ENCODE data around the gene NRG3.

NRG3 gene

DNA sequence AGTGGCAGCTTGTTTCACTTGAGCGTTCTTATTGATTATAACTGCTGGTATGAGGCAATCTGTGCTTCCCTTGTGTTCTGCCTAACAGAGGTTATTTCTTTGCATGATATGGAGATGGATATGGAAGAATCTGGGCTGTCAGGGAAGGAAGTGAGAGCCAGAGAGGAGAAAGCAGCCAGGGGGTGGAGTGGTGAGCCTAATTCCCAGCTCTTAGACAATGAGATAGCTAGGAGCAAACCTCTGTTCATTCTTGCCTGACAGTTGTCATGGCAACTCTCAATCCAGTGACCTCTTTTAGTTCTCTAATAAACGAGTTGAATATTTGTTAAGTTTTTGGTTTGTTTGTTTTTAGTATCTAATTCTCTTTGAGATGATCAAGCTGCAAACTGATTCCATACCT lies 214.3 kb downstream of the NRG3 start:
- DNase-seq (ENCODE audit: low read depth in 2 of 2) = no peak

DNA sequence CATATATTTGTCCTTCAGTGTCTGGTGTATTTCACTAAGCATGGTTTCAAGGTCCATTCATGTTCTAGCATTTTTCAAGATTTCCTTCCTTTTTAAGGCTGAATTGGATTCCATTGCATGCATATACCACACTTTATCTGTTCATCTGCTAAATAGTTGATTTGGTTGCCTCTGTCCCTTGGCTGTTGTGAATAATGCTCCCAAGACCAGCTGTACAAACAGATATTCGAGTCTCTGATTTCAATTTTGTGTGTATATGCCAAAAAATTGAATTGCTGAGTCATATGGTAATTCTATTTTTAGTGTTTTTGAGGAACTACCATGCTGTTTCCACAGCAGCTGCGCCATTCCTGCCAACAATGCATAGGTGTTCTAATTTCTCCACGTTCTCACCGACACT lies 216.4 kb downstream of the NRG3 start:
- DNase-seq (ENCODE audit: low read depth in 2 of 2) = no peak

DNA sequence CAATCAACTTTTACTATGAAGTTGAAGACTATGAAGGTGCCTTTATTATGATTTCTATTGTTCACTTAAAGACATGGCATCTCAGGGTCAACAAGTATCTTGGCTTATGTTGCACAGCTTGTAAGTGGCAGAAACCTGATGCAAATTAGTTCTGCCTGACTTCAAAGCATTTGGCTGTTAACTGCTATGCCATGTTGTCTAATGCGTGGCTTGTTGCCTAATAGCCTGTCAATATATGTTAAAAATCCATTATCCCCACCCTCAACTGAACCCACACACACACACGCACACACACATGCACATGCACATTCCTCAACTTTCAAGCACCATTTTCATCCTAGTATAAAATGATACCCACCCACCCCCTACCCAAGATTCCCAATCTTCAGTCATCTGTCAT lies 217.1 kb downstream of the NRG3 start:
- no peak for DNase-seq (ENCODE audit: low read depth in 2 of 2)

DNA sequence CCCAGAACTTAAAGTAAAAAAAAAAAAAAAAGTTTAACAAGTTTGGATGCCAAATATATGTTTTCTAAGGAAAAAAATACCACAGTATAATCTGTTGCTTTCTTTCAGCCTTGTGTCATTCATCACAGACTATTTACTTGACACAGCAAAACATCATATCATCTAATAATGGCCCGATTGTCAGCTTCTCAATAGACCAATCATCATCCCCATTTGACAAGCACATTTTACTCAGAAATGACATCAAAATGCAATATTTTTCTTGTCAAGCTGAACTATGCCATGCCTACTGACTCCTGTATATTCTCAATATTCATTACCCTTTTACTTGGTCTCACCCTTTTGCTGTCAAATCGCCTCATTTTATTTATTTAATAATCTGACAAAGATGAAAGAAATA lies 249.7 kb downstream of the NRG3 start:
- DNase-seq (ENCODE audit: low read depth in 2 of 2) = no peak

DNA sequence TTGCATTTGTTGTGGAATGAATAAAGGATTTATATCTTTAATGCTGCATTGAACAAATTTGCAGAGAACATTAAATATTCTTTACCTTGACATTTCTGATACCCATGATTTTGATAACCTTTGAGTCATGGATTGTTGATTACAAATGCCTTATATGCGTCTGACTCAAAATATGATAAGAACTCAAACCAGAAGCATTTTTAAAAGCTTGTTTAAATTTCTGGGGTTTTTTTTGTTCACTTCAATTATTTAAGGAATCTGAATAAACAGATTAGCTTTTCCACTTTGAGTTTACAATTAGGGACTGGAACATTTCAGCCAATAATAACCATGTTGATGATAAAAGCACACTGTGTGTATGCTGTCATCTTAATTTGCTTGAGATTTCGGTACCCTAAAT lies 253.5 kb downstream of the NRG3 start:
- no peak for DNase-seq (ENCODE audit: low read depth in 2 of 2)

DNA sequence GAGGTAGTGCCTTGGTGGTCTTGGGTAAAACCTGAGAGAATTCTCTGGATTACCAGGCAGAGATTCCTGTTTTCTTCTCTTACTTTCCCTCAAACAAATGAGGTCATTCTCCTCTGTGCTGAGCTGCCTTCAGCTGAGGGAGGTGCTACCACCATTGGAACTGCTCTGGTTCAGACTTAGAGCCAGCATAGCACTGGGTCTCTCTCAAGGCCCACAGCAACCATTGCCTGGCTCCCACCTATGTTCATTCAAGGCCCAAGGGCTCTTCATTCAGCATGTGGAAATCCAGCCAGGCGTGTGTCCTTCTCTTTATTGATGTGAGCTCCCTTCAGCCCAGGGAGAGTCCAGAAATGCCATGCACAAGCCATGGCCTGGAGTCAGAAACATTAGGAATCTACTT lies 261.1 kb downstream of the NRG3 start:
- DNase-seq (ENCODE audit: low read depth in 2 of 2) = no peak

DNA sequence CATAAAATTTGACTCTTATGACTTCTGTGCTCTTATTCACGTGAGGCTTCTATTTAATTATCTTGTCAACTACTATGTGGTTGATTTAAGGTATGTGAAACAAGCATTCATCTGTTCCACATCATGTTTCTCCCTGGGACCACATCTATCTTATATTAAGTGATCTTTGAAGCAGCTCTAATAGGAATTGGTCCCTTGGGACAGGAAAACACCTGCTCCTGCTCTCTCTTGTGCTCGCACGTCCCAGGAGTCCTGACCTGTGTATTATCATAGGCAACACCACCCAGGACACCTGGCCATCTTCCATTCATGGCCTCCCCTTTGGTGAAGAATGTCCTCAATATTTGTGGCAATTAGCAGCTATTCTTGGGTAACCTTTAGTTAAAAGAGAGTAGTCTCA lies 269.2 kb downstream of the NRG3 start:
- DNase-seq (ENCODE audit: low read depth in 2 of 2) = no peak

DNA sequence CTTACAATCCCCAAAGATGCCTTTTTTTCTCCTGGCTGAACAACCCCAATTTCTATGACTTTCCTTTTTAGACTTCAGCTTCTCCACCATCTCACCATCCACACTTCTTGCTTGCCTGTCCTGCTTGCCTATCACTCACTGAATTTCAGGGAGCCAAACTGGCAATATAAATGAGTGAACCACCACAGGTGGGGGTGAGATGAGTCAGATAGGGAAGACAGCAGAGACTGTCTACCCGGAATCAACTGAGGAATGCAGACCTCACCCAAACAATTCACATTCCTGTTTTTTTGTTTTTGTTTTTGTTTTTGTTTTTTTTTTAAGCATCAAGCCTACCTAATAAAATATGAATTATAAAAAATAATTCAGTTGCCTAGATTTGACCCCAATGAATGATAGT lies 273.8 kb downstream of the NRG3 start:
- DNase-seq (ENCODE audit: low read depth in 2 of 2) = no peak

DNA sequence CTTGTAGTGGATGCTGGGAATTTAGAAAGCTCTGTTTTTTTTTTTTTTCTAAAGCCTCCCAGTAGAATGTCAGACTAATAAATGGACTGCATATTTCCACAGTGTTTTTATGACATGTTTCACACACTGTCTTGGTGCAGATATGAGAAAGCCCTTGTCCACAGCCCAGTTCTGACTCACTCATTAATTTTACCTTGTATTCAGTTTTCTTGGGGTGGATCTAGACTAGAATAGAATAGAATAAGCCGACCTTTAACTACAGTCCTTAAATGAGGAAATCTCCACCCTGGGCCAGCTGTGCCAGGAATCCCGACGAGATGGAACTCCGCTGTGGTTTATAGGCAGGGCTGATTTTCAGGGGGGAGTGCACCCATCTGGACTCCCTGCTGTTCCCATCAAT lies 274.7 kb downstream of the NRG3 start:
- DNase-seq (ENCODE audit: low read depth in 2 of 2) = no peak

DNA sequence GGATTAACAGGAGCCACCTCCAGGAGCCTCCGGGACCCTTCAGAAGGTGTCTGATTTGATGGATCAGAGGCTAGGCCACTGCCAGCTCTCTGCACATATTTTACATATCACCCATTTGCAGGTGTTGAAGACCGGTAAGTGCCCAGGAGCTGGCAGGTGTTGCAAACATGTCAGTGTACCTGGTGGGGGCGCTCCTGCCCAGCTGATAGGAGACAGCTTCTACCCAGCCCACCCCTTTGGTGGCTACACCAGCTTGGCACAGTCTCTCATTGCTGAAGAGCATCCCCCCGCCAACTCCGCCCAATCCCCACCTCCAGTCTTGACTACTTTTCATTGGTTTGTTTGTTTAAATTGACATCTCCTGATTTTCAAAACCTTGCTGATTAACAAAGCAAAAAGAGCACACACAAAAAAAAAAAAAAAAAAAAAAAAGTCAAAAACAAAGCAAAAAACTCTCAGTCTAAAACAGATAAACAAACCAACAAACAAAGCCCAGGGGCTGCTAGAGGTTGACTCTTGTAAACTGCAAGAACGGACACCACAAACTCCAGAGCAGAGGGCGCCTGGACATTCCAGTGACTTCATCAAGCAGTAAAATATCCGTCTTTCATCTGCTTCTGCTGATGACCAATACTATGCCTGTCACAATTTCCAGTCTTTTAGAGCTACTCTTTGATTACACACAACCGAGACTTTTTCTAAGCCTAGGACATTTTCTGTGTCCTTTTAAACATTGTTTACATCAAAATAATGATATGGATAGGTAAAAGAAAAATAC lies 275.3 kb downstream of the NRG3 start:
- no peak for DNase-seq (ENCODE audit: low read depth in 2 of 2)

DNA sequence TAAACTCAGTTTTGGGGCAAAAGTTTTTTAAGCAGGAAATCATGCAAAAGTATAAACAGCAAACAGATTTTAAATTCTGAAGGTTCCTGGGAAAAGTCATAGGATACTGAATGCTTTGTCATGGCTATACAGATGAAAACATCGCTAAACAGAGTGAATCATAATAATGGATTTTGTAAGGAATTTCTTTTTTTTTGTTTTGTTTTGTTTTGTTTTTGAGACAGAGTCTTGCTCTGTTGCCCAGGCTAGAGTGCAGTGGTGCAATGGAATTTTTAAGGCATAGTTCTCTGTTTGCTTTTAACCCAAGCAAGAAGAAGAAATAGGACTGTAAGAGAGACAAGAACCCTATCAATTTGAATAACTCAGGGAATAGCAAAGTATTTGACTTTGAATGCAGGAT lies 285.3 kb downstream of the NRG3 start:
- no peak for DNase-seq (ENCODE audit: low read depth in 2 of 2)

DNA sequence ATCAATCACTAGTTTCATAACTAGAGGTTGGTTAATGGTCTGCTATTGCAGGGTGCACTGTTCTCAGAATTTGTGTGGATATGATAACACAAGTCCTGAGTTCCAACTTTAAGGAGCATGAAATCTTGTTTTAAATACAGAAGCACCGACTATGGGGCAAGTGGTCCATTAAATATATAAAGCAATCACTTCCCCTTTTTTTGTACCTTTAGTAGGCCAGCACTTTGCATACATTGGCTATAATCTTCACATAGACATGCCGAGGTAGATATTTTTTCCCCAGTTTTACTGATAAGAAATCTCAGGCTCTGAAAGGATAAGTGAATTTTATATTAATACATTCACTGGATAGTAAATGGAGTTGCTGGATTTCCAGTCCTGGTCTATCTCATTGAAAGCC lies 286.3 kb downstream of the NRG3 start:
- no peak for DNase-seq (ENCODE audit: low read depth in 2 of 2)

DNA sequence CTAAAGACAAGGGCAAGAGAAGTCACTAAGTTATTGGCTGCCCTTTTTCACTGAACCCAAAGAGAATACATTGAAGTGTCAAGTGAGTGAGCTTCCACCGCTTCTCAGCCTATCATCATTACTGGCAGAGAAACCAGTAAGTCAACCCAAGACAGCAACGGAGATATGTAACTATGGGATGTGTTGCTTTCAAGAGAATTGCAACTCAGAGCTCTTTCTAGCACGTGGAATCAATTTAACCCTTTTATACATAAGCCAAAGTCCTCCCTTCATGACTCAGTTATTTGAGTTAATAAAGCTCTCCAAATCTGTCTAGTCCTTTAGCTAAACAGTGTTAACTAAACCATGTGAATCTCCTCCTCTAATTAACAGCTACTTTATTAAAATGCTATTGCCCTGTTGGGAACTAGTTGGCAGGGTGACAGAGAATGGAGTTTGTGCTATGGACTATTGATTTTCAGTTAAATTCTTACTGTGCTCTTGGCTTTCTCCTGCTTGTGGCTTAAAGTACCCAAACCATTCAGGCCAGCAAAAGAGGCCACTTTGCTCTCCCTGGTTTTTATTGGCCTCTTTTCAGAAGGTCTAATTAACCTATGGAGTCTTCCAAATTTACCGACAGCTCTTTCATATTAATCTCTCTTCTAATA lies 287.7 kb downstream of the NRG3 start:
- no peak for DNase-seq (ENCODE audit: low read depth in 2 of 2)

DNA sequence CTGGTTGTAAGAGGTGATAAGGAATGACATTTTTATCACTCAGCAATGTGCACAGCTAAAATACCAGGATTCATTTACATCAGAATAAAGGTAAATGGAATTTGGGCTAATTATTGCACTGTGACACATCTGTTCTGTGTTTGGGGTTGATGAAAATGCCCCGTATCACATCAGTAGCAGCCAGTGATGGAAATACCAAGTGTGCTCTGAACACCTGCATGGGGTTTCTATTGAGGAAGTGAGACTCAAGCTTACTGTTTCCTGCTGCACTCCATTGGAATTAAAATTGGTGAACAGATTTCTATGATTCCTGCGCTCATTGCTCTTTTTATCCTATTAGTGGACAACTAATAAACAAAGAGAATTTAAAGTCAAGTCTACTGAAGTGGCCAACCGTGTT lies 296.9 kb downstream of the NRG3 start:
- no peak for DNase-seq (ENCODE audit: low read depth in 2 of 2)

DNA sequence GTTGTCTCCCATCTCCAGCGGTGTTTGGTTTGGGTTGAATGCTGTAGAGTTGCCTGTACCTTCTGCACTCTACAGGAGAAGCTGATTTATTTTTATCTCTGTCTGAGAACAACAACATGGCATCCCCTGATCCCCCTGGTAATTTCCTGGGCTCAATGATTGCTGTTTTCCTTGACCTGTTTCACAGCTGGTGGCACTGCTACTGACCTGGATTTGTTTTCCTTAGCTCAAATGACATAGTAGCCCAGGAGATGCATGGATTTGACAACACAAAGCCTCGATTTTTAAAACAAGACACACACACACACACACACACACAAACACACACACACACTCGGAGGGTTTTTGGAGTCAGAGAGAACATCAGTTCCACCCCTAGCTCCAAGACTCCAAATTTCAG lies 301.6 kb downstream of the NRG3 start:
- DNase-seq (ENCODE audit: low read depth in 2 of 2) = no peak

DNA sequence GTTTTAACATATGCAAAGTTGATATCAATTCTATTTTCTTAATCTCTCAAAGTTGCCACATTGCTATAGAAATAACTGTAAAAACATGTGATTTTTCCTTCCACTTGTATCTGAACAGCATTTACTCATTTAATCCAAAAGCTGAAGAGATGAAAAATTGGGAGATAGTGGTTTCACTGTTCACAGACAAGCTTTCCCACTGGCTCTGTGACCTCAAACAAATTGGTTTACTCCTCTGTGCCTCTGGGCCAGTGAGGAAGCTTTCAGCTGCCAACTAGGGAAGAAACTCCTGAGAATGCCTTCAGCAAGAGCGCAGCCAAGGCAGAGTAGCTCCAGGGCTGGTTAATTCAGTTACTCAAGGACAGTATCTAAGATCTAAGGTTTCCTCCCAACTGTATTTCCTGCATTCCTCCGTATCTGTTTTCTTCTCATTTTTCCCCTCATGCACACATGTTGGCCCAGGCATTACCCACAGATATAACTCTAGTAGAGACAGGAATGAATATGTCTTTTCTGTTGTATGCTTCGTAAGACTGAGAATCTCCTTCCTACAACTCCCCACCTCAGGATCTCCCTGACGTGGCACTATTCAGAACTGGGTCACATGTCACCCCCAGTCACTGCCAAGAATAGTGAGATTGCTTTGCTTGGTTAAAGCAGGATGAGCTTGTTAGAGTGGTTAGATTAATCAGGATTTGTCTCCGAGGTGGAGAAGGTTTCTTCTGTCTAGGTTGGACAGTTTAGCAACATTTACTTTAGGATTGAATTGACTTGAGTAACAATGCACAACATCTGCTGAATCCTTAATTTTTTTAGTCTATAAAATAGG lies 315.7 kb downstream of the NRG3 start:
- DNase-seq (ENCODE audit: low read depth in 2 of 2) = no peak

DNA sequence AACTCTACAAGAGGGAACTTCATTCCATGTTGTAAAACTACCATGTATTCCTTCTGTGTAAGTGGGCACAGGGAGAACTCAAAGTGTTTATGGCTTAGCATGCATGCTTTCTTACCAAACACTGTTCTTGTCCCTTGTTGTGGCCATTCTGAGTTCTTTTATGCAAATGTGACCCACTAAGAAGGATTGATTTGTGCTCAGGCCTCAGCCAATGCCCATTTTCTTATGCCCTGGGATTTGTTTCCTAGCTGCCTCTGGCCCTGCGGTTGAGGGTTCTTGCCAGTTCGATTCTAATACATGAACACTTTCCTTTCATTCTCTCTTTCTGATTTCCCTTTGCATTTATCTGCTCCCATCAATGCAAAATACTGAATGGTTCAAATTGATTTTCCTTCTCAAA lies 316.7 kb downstream of the NRG3 start:
- DNase-seq (ENCODE audit: low read depth in 2 of 2) = no peak

DNA sequence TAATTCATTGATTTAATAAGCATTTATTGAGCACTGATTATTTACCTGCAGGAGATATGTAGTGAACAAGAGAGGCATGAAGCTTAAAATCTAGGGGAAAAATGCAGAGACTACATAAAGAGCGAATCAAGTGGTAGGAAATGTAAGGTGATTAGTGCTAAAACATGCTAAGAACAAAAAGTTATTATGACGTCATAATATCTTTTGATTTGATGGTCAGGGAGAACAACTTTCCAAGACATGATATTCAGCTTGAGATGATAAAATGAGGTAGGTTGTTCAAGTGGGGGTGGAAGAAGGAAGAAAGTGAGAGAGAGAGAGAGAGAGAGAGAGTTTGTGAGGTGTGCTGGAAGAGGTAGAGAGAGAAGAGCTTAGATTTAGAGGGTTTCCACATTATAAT lies 317.7 kb downstream of the NRG3 start:
- DNase-seq (ENCODE audit: low read depth in 2 of 2) = no peak

DNA sequence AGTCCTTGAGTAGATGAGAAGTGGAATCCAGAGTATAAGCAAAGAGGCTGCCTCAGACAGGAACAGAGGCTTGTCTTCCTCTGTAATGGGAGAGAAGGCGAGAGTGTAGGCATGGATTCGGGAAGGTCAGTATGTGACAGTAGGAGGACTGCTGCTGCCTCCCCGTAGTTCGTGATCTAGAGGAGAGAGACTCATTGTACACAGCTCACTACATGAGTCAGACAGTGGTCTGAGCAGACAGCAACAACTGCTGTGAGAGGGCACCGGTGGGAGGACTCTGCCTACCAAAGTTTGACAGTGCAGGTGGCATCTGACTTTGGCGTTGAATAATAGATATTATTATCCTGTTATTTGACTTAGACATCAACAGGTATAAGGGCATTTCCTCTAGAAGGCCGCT lies 319.4 kb downstream of the NRG3 start:
- DNase-seq (ENCODE audit: low read depth in 2 of 2) = no peak

DNA sequence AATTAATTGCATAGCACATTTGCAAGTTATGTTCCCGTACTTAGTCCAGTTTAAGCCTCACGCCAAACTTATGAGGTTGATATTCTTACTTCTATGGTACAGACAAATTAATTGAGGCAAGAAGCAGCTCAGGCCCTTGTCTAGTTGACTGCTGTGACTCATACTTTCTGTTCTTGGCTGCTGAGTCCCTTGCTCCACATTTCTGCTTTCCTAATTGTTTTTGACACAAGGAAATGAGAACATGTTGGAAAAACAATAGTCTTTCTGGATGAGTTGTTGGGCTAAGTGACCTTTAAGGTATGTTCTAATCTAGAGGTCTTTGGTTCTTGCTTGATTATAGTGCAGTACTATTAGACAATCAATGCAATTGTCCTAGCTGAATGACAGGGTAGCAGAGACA lies 331.8 kb downstream of the NRG3 start:
- DNase-seq (ENCODE audit: low read depth in 2 of 2) = no peak

DNA sequence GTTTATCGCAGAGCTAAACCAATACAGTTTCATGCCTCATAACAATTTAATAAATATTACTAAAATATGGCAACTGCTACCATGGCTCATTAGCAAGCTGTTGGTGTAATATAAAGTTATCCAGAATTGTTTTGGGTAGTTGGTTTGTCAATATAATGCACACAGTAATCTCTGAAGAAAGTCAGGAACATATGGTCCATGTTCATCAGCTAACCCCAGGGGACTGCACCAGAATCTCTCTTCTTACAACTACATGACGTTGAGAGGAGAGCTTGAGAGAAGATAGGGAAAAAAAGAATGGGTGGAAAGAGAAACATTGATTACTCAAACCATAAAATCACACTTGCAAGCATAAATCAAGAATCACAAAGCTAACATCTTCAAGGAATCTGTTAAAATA lies 333.7 kb downstream of the NRG3 start:
- DNase-seq (ENCODE audit: low read depth in 2 of 2) = no peak

DNA sequence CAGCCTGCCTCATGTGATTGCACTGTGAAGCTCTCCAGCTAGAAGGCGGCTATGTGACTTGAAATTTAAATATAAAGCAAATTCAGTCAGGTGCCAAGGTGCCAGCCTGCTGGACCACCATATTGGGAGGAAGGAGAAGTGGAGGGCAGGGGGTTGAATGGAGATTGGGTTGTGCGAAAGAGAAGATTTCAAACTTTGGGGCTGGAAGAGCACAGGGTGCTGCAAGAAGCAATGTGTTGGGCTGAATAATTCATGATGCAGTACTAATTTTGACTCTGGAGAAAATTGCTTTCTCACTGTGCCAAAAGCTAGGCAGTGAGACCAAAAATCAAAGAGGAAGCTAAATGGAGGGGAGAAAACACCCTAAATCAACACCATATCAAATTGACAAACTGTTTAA lies 335.3 kb downstream of the NRG3 start:
- DNase-seq (ENCODE audit: low read depth in 2 of 2) = no peak

DNA sequence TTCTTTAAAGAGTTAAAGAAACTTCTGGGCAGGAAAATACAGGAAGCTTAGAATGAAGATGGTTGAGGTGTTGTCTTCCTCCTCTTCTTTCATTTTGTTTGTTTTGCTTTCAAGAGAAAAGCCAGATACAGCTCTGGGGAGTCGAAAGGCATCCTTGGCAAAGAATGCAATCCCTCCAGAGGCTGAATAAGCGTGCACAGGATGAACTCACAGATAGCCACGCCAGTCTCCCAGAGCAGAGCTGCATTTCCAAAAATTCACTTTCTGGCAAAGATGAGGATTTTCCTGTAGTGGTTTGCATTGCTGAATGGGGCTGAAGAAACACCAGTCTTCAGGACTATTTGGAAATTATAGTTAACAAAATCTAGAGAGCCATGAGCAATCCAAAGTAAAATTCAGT lies 336.4 kb downstream of the NRG3 start:
- no peak for DNase-seq (ENCODE audit: low read depth in 2 of 2)

Data from stimulated activated CD8-positive, alpha-beta memory T cell treated with anti-CD3 and anti-CD28 coated beads, Interleukin-2, amount 100 ng/mL, for 1 hour (primary cell).